Measurements from ENCODE around the gene ARHGEF3. TPM values are rescaled to one million over a fixed set of nuclear protein-coding genes. Genes with fewer than 3 reads are reported as not detected.

The ARHGEF3 gene
- total and polyA plus RNA-seq, 2 donors (not counting 3 experiments of a cell fraction or from before 2014, with no cell fraction given): 6.7 to 16.3 TPM

DNA sequence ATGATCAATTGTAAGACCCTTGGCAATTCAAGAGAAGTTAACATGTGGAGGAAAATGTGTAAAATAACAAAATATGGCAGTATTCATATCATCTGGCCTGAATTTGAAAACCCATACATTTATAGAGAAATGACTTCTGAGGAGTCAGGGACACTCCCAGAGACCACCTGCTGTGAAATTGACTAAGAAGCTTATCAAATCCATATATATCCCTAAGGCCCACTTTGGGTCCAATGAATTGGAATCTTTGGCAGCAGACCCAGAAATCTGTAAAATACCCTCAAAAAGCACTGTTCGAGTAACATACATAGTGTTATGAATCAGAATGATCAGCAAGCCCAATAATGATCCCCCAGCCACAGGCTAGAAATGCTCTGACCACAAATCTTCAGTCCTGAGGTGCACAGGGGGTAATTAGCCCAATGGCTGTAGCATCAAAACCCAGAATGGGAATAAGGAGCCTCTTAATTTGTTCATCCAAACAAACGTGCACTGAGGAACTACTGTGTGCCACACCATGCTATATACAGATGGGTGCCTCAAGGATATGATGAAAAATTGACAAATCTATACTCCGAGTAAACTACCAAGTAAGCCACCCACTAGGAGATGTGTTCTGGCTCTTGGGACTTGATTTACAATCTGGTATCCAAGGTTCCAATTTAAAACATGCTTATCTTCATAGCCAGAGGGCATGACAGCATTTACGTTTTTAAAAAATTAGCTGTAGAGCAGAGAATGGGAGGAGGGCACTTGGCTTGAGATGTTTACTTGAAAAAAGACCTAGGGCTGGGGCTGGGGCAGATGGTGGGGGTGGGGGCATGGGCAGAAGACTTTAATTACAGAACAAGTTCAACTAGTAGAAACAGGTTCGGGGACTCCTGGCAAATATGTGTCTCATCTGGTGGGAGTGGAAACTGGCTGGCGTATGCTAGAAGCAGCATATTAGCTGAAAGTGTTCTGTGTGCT lies 9.1 kb upstream of the ARHGEF3 start:
- H3K36me3 ChIP-seq (ENCODE audit: control insufficient read depth in 2 of 2, extremely low read depth in 1 of 2, insufficient read depth in 2 of 2, low read length in 2 of 2): no peaks in the 10 kb centered on the region
- H3K4me3 ChIP-seq (replicated peaks in 1 of 3; ENCODE audit: insufficient read depth in 1 of 3, low read depth in 1 of 3, low read length in 3 of 3): no peak overlapping the region
- no peak overlapping the region for H2AFZ ChIP-seq (ENCODE audit: low read depth, low read length)
- ChIA-PET CTCF (interaction anchor here (0.8 to 3.8 kb wide), 4 partner anchors 11 to 178 kb away, joined by 3 to 17 read pairs (median 10); no protein-coding TSS in a partner anchor), POLR2A (no interaction called here)
- no peaks in the 10 kb centered on the region for H3K9me3 ChIP-seq (replicated peaks; ENCODE audit: control insufficient read depth, insufficient read depth, low read length)
- H3K4me2 ChIP-seq (ENCODE audit: insufficient read depth, low read length): no peak overlapping the region
- DNase-seq (ENCODE audit: low read depth, low spot score) (no peak), FAIRE-seq (no peak)
- dilution Hi-C loops (cut with MboI; ENCODE audit: extremely low pct_ligation_motif_present, low sequenced_read_pairs) (no loop called here), intact Hi-C loops (cut with micrococcal nuclease) (no loop called here)
- no peak overlapping the region for H3K27ac ChIP-seq (ENCODE audit: insufficient read depth, low read depth, low read length)
- H3K9me1 ChIP-seq (replicated peaks; ENCODE audit: control insufficient read depth, extremely low read depth, insufficient read depth, low read length): no peaks in the 10 kb centered on the region
- peaks cover 14% of the 10 kb centered on the region for H3K4me1 ChIP-seq (ENCODE audit: control insufficient read depth, extremely low read depth, insufficient read depth, low read length)
- no peaks in the 10 kb centered on the region for H3K27me3 ChIP-seq (ENCODE audit: control insufficient read depth in 2 of 2, insufficient read depth in 2 of 2, low read length in 2 of 2)
- TF ChIP-seq MYC (IDR thresholded peaks at IDR 0.05; ENCODE audit: low read depth, low read length): no peak
- TF ChIP-seq, protein P1, sequence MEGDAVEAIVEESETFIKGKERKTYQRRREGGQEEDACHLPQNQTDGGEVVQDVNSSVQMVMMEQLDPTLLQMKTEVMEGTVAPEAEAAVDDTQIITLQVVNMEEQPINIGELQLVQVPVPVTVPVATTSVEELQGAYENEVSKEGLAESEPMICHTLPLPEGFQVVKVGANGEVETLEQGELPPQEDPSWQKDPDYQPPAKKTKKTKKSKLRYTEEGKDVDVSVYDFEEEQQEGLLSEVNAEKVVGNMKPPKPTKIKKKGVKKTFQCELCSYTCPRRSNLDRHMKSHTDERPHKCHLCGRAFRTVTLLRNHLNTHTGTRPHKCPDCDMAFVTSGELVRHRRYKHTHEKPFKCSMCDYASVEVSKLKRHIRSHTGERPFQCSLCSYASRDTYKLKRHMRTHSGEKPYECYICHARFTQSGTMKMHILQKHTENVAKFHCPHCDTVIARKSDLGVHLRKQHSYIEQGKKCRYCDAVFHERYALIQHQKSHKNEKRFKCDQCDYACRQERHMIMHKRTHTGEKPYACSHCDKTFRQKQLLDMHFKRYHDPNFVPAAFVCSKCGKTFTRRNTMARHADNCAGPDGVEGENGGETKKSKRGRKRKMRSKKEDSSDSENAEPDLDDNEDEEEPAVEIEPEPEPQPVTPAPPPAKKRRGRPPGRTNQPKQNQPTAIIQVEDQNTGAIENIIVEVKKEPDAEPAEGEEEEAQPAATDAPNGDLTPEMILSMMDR (IDR thresholded peaks at IDR 0.05; ENCODE audit: extremely low read depth in 1 of 2, insufficient read depth in 1 of 2, low read depth in 1 of 2, low read length in 2 of 2): no peak
- H3K9ac ChIP-seq (replicated peaks; ENCODE audit: extremely low read depth, insufficient read depth, low read length): no peak overlapping the region
- no TSS peak for BruUV-seq (replicated peaks)
- no peaks in the 10 kb centered on the region for H3K79me2 ChIP-seq (ENCODE audit: control insufficient read depth, insufficient read depth, low read length)
- H4K20me1 ChIP-seq (replicated peaks; ENCODE audit: control insufficient read depth, extremely low read depth, insufficient read depth, low read length): no peaks in the 10 kb centered on the region

DNA sequence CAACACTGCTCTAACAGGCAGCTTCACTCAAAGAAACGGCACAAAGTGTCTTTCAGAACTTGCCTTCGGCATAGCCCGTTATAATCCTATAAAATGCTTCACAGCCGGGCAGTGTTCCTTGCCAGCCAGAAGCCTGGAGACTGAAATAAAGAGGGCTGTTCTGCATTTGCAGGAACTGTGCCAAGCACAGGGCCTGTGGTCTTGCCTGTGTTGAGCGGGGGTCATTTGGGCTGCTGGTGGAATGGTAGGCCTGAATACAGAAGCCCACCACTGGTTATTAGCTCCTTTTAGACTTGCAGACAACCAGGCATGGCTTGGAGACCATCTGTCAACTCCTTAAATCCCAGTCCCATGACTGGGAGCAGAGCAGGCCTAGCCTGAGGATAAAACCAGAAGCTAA lies 4.7 kb upstream of the ARHGEF3 start:
- H3K9me1 ChIP-seq (replicated peaks; ENCODE audit: control insufficient read depth, extremely low read depth, insufficient read depth, low read length): no peaks in the 10 kb centered on the region
- H3K4me2 ChIP-seq (ENCODE audit: insufficient read depth, low read length): no peak overlapping the region
- H3K27ac ChIP-seq (ENCODE audit: insufficient read depth, low read depth, low read length): no peak overlapping the region
- no peaks in the 10 kb centered on the region for H3K9me3 ChIP-seq (replicated peaks; ENCODE audit: control insufficient read depth, insufficient read depth, low read length)
- H3K9ac ChIP-seq (replicated peaks; ENCODE audit: extremely low read depth, insufficient read depth, low read length): no peak overlapping the region
- H3K4me3 ChIP-seq (replicated peaks in 1 of 3; ENCODE audit: insufficient read depth in 1 of 3, low read depth in 1 of 3, low read length in 3 of 3): no peak overlapping the region
- H3K79me2 ChIP-seq (ENCODE audit: control insufficient read depth, insufficient read depth, low read length): no peaks in the 10 kb centered on the region
- intact Hi-C loops (cut with micrococcal nuclease): no loop called here
- TF ChIP-seq POLR2A (IDR thresholded peaks at IDR 0.05; ENCODE audit: low read depth, low read length) (no peak), POLR2AphosphoS5 (IDR thresholded peaks at IDR 0.05; ENCODE audit: insufficient read depth, low read depth, low read length) (no peak), FOS (IDR thresholded peaks at IDR 0.05; ENCODE audit: borderline replicate concordance, insufficient read depth, low read length) (no peak), MYC (IDR thresholded peaks at IDR 0.05; ENCODE audit: low read depth, low read length) (no peak), GATA2 (IDR thresholded peaks at IDR 0.05; ENCODE audit: insufficient read depth, insufficient read length, low read depth, low read length) (no peak), EZH2 (IDR thresholded peaks at IDR 0.05; ENCODE audit: borderline replicate concordance, low read depth, low read length, severe bottlenecking) (no peak), JUN (IDR thresholded peaks at IDR 0.05; ENCODE audit: borderline replicate concordance, insufficient read depth, insufficient read length, low read depth) (no peak)
- TF ChIP-seq, protein P2, sequence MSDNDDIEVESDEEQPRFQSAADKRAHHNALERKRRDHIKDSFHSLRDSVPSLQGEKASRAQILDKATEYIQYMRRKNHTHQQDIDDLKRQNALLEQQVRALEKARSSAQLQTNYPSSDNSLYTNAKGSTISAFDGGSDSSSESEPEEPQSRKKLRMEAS (IDR thresholded peaks at IDR 0.05; ENCODE audit: insufficient read depth, insufficient read length): no peak
- TF ChIP-seq, protein P1 (IDR thresholded peaks at IDR 0.05; ENCODE audit: extremely low read depth in 1 of 2, insufficient read depth in 1 of 2, low read depth in 1 of 2, low read length in 2 of 2): no peak
- H2AFZ ChIP-seq (ENCODE audit: low read depth, low read length): no peak overlapping the region
- no peaks in the 10 kb centered on the region for H3K27me3 ChIP-seq (ENCODE audit: control insufficient read depth in 2 of 2, insufficient read depth in 2 of 2, low read length in 2 of 2)
- peaks cover 2% of the 10 kb centered on the region for H3K4me1 ChIP-seq (ENCODE audit: control insufficient read depth, extremely low read depth, insufficient read depth, low read length)
- no peaks in the 10 kb centered on the region for H3K36me3 ChIP-seq (ENCODE audit: control insufficient read depth in 2 of 2, extremely low read depth in 1 of 2, insufficient read depth in 2 of 2, low read length in 2 of 2)
- no peak for DNase-seq (ENCODE audit: low read depth, low spot score)
- ChIA-PET CTCF (interaction anchor here (1.0 to 5.2 kb wide), 3 partner anchors 30 to 182 kb away, joined by 3 to 35 read pairs (median 8); no protein-coding TSS in a partner anchor), POLR2A (interaction anchor here (0.7 kb wide), 1 partner anchor 91 kb away, joined by 3 read pairs; no protein-coding TSS in a partner anchor)
- H4K20me1 ChIP-seq (replicated peaks; ENCODE audit: control insufficient read depth, extremely low read depth, insufficient read depth, low read length): no peaks in the 10 kb centered on the region
- FAIRE-seq: no peak
- dilution Hi-C loops (cut with MboI; ENCODE audit: extremely low pct_ligation_motif_present, low sequenced_read_pairs): no loop called here
- no TSS peak for BruUV-seq (replicated peaks)

All from endothelial cell of umbilical vein (primary cell).